ENCODE results near the gene SRBD1. TPM values are rescaled to one million over a fixed set of nuclear protein-coding genes. Genes with fewer than 3 reads are reported as not detected.

Gene SRBD1
- total RNA-seq, 1 experiment from 2014 or later = 22.8 TPM

DNA sequence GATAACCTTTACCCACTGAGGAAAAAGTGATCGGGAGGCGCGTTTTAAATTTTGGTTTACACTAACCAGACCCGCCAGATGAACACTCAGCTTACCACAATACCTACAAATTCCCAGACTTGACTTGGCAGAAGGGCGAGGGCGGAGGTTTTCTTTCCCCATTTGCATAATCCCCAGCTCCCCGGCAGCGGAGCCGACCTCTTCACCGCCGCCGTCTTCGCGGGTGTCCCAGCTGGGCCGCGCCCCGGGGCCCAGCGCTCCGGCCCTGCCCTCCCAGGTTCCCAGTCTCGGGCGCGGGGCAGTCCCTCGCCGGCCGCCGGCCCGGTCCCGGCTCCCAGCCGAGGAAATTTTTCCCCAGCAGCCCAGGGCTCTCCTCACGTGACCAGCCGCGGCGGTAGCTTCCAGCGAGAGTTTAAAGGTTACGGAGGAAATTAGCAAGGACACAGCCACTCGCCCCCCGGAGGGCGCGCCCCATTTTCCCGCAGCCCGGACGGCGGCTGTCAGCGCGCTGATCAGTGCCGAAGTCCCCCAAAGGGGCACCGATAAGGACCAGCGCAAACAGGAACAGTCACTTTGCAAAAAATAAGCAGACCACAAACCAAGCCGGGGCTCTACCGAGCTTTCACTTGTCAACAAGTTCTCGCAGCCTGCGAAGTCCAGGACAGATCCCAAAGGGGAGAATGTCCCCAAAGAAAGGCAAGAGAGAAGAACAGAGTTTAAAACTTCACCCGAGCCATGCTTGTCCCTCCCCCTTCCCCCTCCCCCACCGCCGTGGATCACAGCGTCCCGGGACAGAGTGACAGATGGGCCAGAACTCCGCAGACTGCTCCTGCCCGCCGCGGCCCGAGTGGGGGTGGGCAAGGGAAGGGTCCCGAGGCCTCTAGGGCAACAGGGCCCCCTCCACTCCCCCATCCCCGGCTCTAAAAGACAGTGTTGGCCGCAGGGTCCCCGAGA, 39.1 kb upstream of the SRBD1 start:
- ChIA-PET POLR2A (interaction anchor here (1.0 to 1.1 kb wide), 2 partner anchors 11 to 344 kb away, joined by 4 read pairs; no protein-coding TSS in a partner anchor), CTCF (interaction anchor here (0.7 to 2.0 kb wide), 21 partner anchors 11 to 331 kb away, joined by 3 to 11 read pairs (median 3); partner anchors contain the start of gene SRBD1)
- H3K4me3 Mint-ChIP-seq = peak overlapping the region; percentile 80
- no peaks in the 10 kb centered on the region for H3K9me3 Mint-ChIP-seq
- H3K27me3 Mint-ChIP-seq (ENCODE audit: low read depth) = peaks cover 79% of the 10 kb centered on the region
- no peaks in the 10 kb centered on the region for H3K36me3 Mint-ChIP-seq
- H3K27ac Mint-ChIP-seq = no peak overlapping the region
- H3K4me1 Mint-ChIP-seq = peaks cover 16% of the 10 kb centered on the region
- ATAC-seq = peak; percentile 8
- DNase-seq (ENCODE audit: low spot score) = peak; percentile 46
- TF ChIP-seq SP1 (CRISPR knock-in tag; conservative IDR thresholded peaks at IDR 0.05) (0 out of 2 replicates have a peak, but pooled peaks have one; percentile 8), ZNF232 (CRISPR knock-in tag; IDR thresholded peaks at IDR 0.05) (no peak), GRHL2 (CRISPR knock-in tag; IDR thresholded peaks at IDR 0.05; ENCODE audit: insufficient replicate concordance, severe bottlenecking) (no peak), FOXP1 (CRISPR knock-in tag; IDR thresholded peaks at IDR 0.05; ENCODE audit: borderline replicate concordance) (no peak), TP53 (CRISPR knock-in tag; IDR thresholded peaks at IDR 0.05) (no peak), TEAD4 (CRISPR knock-in tag; IDR thresholded peaks at IDR 0.05) (no peak), NR3C1 (CRISPR knock-in tag; conservative IDR thresholded peaks at IDR 0.05; ENCODE audit: low read depth) (no peak), ZNF396 (CRISPR knock-in tag; IDR thresholded peaks at IDR 0.05; ENCODE audit: borderline replicate concordance) (no peak)
- TF ChIP-seq, protein P1, sequence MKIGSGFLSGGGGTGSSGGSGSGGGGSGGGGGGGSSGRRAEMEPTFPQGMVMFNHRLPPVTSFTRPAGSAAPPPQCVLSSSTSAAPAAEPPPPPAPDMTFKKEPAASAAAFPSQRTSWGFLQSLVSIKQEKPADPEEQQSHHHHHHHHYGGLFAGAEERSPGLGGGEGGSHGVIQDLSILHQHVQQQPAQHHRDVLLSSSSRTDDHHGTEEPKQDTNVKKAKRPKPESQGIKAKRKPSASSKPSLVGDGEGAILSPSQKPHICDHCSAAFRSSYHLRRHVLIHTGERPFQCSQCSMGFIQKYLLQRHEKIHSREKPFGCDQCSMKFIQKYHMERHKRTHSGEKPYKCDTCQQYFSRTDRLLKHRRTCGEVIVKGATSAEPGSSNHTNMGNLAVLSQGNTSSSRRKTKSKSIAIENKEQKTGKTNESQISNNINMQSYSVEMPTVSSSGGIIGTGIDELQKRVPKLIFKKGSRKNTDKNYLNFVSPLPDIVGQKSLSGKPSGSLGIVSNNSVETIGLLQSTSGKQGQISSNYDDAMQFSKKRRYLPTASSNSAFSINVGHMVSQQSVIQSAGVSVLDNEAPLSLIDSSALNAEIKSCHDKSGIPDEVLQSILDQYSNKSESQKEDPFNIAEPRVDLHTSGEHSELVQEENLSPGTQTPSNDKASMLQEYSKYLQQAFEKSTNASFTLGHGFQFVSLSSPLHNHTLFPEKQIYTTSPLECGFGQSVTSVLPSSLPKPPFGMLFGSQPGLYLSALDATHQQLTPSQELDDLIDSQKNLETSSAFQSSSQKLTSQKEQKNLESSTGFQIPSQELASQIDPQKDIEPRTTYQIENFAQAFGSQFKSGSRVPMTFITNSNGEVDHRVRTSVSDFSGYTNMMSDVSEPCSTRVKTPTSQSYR (CRISPR knock-in tag; IDR thresholded peaks at IDR 0.05) = no peak
- TF ChIP-seq, protein P2, sequence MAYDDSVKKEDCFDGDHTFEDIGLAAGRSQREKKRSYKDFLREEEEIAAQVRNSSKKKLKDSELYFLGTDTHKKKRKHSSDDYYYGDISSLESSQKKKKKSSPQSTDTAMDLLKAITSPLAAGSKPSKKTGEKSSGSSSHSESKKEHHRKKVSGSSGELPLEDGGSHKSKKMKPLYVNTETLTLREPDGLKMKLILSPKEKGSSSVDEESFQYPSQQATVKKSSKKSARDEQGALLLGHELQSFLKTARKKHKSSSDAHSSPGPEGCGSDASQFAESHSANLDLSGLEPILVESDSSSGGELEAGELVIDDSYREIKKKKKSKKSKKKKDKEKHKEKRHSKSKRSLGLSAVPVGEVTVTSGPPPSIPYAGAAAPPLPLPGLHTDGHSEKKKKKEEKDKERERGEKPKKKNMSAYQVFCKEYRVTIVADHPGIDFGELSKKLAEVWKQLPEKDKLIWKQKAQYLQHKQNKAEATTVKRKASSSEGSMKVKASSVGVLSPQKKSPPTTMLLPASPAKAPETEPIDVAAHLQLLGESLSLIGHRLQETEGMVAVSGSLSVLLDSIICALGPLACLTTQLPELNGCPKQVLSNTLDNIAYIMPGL (CRISPR knock-in tag; IDR thresholded peaks at IDR 0.05) = peak; percentile 20
- TF ChIP-seq, protein P3, sequence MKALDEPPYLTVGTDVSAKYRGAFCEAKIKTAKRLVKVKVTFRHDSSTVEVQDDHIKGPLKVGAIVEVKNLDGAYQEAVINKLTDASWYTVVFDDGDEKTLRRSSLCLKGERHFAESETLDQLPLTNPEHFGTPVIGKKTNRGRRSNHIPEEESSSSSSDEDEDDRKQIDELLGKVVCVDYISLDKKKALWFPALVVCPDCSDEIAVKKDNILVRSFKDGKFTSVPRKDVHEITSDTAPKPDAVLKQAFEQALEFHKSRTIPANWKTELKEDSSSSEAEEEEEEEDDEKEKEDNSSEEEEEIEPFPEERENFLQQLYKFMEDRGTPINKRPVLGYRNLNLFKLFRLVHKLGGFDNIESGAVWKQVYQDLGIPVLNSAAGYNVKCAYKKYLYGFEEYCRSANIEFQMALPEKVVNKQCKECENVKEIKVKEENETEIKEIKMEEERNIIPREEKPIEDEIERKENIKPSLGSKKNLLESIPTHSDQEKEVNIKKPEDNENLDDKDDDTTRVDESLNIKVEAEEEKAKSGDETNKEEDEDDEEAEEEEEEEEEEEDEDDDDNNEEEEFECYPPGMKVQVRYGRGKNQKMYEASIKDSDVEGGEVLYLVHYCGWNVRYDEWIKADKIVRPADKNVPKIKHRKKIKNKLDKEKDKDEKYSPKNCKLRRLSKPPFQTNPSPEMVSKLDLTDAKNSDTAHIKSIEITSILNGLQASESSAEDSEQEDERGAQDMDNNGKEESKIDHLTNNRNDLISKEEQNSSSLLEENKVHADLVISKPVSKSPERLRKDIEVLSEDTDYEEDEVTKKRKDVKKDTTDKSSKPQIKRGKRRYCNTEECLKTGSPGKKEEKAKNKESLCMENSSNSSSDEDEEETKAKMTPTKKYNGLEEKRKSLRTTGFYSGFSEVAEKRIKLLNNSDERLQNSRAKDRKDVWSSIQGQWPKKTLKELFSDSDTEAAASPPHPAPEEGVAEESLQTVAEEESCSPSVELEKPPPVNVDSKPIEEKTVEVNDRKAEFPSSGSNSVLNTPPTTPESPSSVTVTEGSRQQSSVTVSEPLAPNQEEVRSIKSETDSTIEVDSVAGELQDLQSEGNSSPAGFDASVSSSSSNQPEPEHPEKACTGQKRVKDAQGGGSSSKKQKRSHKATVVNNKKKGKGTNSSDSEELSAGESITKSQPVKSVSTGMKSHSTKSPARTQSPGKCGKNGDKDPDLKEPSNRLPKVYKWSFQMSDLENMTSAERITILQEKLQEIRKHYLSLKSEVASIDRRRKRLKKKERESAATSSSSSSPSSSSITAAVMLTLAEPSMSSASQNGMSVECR (CRISPR knock-in tag; IDR thresholded peaks at IDR 0.05; ENCODE audit: borderline replicate concordance) = no peak
- TF ChIP-seq, protein P4, sequence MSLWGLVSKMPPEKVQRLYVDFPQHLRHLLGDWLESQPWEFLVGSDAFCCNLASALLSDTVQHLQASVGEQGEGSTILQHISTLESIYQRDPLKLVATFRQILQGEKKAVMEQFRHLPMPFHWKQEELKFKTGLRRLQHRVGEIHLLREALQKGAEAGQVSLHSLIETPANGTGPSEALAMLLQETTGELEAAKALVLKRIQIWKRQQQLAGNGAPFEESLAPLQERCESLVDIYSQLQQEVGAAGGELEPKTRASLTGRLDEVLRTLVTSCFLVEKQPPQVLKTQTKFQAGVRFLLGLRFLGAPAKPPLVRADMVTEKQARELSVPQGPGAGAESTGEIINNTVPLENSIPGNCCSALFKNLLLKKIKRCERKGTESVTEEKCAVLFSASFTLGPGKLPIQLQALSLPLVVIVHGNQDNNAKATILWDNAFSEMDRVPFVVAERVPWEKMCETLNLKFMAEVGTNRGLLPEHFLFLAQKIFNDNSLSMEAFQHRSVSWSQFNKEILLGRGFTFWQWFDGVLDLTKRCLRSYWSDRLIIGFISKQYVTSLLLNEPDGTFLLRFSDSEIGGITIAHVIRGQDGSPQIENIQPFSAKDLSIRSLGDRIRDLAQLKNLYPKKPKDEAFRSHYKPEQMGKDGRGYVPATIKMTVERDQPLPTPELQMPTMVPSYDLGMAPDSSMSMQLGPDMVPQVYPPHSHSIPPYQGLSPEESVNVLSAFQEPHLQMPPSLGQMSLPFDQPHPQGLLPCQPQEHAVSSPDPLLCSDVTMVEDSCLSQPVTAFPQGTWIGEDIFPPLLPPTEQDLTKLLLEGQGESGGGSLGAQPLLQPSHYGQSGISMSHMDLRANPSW (CRISPR knock-in tag; conservative IDR thresholded peaks at IDR 0.05; ENCODE audit: low read depth) = no peak
- TF ChIP-seq, protein P5, sequence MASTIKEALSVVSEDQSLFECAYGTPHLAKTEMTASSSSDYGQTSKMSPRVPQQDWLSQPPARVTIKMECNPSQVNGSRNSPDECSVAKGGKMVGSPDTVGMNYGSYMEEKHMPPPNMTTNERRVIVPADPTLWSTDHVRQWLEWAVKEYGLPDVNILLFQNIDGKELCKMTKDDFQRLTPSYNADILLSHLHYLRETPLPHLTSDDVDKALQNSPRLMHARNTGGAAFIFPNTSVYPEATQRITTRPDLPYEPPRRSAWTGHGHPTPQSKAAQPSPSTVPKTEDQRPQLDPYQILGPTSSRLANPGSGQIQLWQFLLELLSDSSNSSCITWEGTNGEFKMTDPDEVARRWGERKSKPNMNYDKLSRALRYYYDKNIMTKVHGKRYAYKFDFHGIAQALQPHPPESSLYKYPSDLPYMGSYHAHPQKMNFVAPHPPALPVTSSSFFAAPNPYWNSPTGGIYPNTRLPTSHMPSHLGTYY (CRISPR knock-in tag; IDR thresholded peaks at IDR 0.05) = no peak
- TF ChIP-seq, protein P6, sequence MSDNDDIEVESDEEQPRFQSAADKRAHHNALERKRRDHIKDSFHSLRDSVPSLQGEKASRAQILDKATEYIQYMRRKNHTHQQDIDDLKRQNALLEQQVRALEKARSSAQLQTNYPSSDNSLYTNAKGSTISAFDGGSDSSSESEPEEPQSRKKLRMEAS (CRISPR knock-in tag; IDR thresholded peaks at IDR 0.05) = no peak
- TF ChIP-seq, protein P7, sequence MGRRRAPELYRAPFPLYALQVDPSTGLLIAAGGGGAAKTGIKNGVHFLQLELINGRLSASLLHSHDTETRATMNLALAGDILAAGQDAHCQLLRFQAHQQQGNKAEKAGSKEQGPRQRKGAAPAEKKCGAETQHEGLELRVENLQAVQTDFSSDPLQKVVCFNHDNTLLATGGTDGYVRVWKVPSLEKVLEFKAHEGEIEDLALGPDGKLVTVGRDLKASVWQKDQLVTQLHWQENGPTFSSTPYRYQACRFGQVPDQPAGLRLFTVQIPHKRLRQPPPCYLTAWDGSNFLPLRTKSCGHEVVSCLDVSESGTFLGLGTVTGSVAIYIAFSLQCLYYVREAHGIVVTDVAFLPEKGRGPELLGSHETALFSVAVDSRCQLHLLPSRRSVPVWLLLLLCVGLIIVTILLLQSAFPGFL (CRISPR knock-in tag; IDR thresholded peaks at IDR 0.05; ENCODE audit: borderline replicate concordance) = no peak
- TF ChIP-seq, protein P8, sequence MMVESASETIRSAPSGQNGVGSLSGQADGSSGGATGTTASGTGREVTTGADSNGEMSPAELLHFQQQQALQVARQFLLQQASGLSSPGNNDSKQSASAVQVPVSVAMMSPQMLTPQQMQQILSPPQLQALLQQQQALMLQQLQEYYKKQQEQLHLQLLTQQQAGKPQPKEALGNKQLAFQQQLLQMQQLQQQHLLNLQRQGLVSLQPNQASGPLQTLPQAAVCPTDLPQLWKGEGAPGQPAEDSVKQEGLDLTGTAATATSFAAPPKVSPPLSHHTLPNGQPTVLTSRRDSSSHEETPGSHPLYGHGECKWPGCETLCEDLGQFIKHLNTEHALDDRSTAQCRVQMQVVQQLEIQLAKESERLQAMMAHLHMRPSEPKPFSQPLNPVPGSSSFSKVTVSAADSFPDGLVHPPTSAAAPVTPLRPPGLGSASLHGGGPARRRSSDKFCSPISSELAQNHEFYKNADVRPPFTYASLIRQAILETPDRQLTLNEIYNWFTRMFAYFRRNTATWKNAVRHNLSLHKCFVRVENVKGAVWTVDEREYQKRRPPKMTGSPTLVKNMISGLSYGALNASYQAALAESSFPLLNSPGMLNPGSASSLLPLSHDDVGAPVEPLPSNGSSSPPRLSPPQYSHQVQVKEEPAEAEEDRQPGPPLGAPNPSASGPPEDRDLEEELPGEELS (CRISPR knock-in tag; IDR thresholded peaks at IDR 0.05) = no peak
- TF ChIP-seq, protein P9, sequence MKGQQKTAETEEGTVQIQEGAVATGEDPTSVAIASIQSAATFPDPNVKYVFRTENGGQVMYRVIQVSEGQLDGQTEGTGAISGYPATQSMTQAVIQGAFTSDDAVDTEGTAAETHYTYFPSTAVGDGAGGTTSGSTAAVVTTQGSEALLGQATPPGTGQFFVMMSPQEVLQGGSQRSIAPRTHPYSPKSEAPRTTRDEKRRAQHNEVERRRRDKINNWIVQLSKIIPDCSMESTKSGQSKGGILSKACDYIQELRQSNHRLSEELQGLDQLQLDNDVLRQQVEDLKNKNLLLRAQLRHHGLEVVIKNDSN (CRISPR knock-in tag; IDR thresholded peaks at IDR 0.05) = peak; percentile 93

All from WTC11 (cell line).